HepG2 (cell line): ENCODE measurements around the gene TRAF3. TPM values are rescaled to one million over a fixed set of nuclear protein-coding genes. Genes with fewer than 3 reads are reported as not detected.
A peak's percentile ranks its signal among the peaks of the same experiment; 100 is the strongest.

Source experiments
- ATAC-seq: fragments of 200-7000 bp; cut with Tn5 transposase; 3 replicates; pipeline ENCODE4 v1.9.1; 2020; ENCODE audit warnings: mild to moderate bottlenecking, moderate library complexity
- BruUV-seq: library from RNA; stranded (reverse); fragments of 400-500 nt; replicated peaks from 2 replicates; lab custom pipeline; 2021; lab: Mats Ljungman, UMichigan
- CTCF ChIA-PET: fragments of 300-600 bp; formaldehyde crosslinking; extraction: SDS; loops from one replicate; lab custom pipeline; 2021; ENCODE audit warnings: low total read pairs, inconsistent platforms, low intra/inter-chr PET ratio; lab: Yijun Ruan, JAX
- POLR2A ChIA-PET: fragments of 350-600 bp; sonication (Branson Sonifier 250); formaldehyde crosslinking; loops from one replicate; lab custom pipeline; 2020; ENCODE audit warnings: antibody characterized with exemption, inconsistent platforms; lab: Yijun Ruan, JAX
- DNase-seq: peaks from one replicate; pipeline ENCODE4 v3.0.0-alpha.2; 2015; ENCODE audit warnings: low spot score
- FAIRE-seq: peaks from 3 replicates; lab custom pipeline; 2011; peaks lifted over from hg19 to GRCh38; lab: Jason Lieb, UNC
- H2AFZ ChIP-seq: one replicate; pipeline ENCODE4 v1.6.1; 2011; ENCODE audit warnings: low read length, inconsistent platforms
- H3K27ac ChIP-seq: fragments of 300-600 bp; 3 replicates; pipeline ENCODE4 v1.8.0; 2011; ENCODE audit warnings: mixed run types, mild to moderate bottlenecking, mixed read lengths, low read length, inconsistent platforms; ENCODE audit not compliant: insufficient read depth; ENCODE audit errors: extremely low read length
- H3K27me3 ChIP-seq, 2 experiments: fragments of 200-600 bp in 1 of 2; 2 replicates in 1 of 2; 3 replicates in 1 of 2; pipeline versions ENCODE4 v1.6.0 to v1.8.0; 2011; ENCODE audit warnings: low read length in 2 of 2, mild to moderate bottlenecking in 2 of 2, moderate library complexity in 2 of 2, inconsistent platforms in 1 of 2; ENCODE audit not compliant: insufficient read depth in 2 of 2, control insufficient read depth in 1 of 2
- H3K36me3 ChIP-seq, 2 experiments: fragments of 200-600 bp in 1 of 2; replicated peaks in 1 of 2; 2 replicates in 1 of 2; 3 replicates in 1 of 2; pipeline versions ENCODE4 v1.5.1 to v1.8.0; 2011; ENCODE audit warnings: low read length in 2 of 2, inconsistent platforms in 1 of 2; ENCODE audit not compliant: insufficient read depth in 2 of 2, control insufficient read depth in 1 of 2
- H3K4me1 ChIP-seq: 2 replicates; pipeline ENCODE4 v1.5.1; 2012; ENCODE audit warnings: low read length, inconsistent platforms; ENCODE audit not compliant: insufficient read depth
- H3K4me2 ChIP-seq: 2 replicates; pipeline ENCODE4 v1.6.0; 2011; ENCODE audit warnings: low read depth, low read length, inconsistent platforms
- H3K4me3 ChIP-seq, 3 experiments: fragments of 200-600 bp in 1 of 3; sonication (generic), shearing (Covaris generic) in 1 of 3; replicated peaks in 1 of 3; 2 replicates each; pipeline ENCODE4 v1.5.1; 2011 to 2016; ENCODE audit warnings: low read length in 3 of 3, inconsistent platforms in 2 of 3, low read depth in 2 of 3, mild to moderate bottlenecking in 2 of 3, control low read depth in 1 of 3, mixed read lengths in 1 of 3; ENCODE audit not compliant: insufficient read depth in 1 of 3
- H3K79me2 ChIP-seq: one replicate; pipeline ENCODE4 v1.6.1; 2011; ENCODE audit warnings: low read length, inconsistent platforms; ENCODE audit not compliant: insufficient read depth
- H3K9ac ChIP-seq: 2 replicates; pipeline ENCODE4 v1.6.0; 2011; ENCODE audit warnings: mild to moderate bottlenecking, low read depth, low read length, inconsistent platforms; ENCODE audit not compliant: insufficient read depth
- H3K9me3 ChIP-seq: 2 replicates; pipeline ENCODE4 v1.5.1; 2012; ENCODE audit warnings: mild to moderate bottlenecking, low read length
- H4K20me1 ChIP-seq: 2 replicates; pipeline ENCODE4 v1.6.0; 2011; ENCODE audit warnings: inconsistent platforms, mild to moderate bottlenecking, low read length, moderate library complexity; ENCODE audit not compliant: insufficient read depth
- AGO2 ChIP-seq: fragments of 200-400 bp; formaldehyde crosslinking; optimal IDR thresholded peaks from 2 replicates; pipeline ENCODE3; 2017; ENCODE audit warnings: mild to moderate bottlenecking, low read depth, low read length, moderate library complexity
- DRAP1 ChIP-seq: IDR thresholded peaks from 2 replicates; pipeline ENCODE4 v1.6.1; 2016; ENCODE audit warnings: missing genetic modification reagents, missing compliant biosample characterization
- ERF ChIP-seq: IDR thresholded peaks from 2 replicates; pipeline ENCODE4 v1.6.1; 2018; ENCODE audit warnings: missing biosample characterization, missing genetic modification reagents
- FOXJ3 ChIP-seq: sonication (generic); formaldehyde crosslinking; IDR thresholded peaks from 2 replicates; pipeline ENCODE4 v1.4.0; 2020; ENCODE audit warnings: missing genetic modification reagents, mild to moderate bottlenecking, borderline replicate concordance
- MAFK ChIP-seq, 2 experiments: IDR thresholded peaks in 1 of 2; conservative IDR thresholded peaks in 1 of 2; 2 replicates each; pipeline ENCODE4 v1.6.1; 2011; ENCODE audit warnings: improper control_type of control experiment in 2 of 2, low read length in 2 of 2
- MYC ChIP-seq: sonication (generic); formaldehyde crosslinking; IDR thresholded peaks from 2 replicates; pipeline ENCODE4 v1.9.0; 2021; ENCODE audit warnings: missing genetic modification reagents, borderline replicate concordance
- NFRKB ChIP-seq: fragments of 450-650 bp; IDR thresholded peaks from 2 replicates; pipeline ENCODE4 v1.6.1; 2017
- POLR2AphosphoS5 ChIP-seq: IDR thresholded peaks from 2 replicates; pipeline ENCODE4 v1.6.1; 2012; ENCODE audit warnings: low read depth, low read length
- RBFOX2 ChIP-seq: fragments of 200-400 bp; formaldehyde crosslinking; IDR thresholded peaks from 2 replicates; pipeline ENCODE4 v1.6.1; 2017; ENCODE audit warnings: low read depth, mild to moderate bottlenecking, low read length
- RBM22 ChIP-seq: fragments of 200-400 bp; formaldehyde crosslinking; optimal IDR thresholded peaks from 2 replicates; pipeline ENCODE3; 2017; ENCODE audit warnings: mild to moderate bottlenecking, low read length, moderate library complexity
- TAF15 ChIP-seq: fragments of 200-400 bp; formaldehyde crosslinking; IDR thresholded peaks from one replicate; pipeline ENCODE4 v1.6.1; 2018; ENCODE audit warnings: mild to moderate bottlenecking, low read depth, low read length; ENCODE audit not compliant: poor library complexity, severe bottlenecking
- TFAP4 ChIP-seq: sonication (generic); IDR thresholded peaks from 2 replicates; pipeline ENCODE4 v1.6.1; 2016; ENCODE audit warnings: low read depth, borderline replicate concordance
- XRCC5 ChIP-seq: fragments of 200-400 bp; formaldehyde crosslinking; optimal IDR thresholded peaks from 2 replicates; pipeline ENCODE3; 2017; ENCODE audit warnings: mild to moderate bottlenecking, low read length
- ZBTB33 ChIP-seq: sonication (generic); formaldehyde crosslinking; IDR thresholded peaks from 2 replicates; pipeline ENCODE4 v1.4.0; 2020; ENCODE audit warnings: missing genetic modification reagents
- ZBTB42 ChIP-seq: sonication (generic); formaldehyde crosslinking; IDR thresholded peaks from 2 replicates; pipeline ENCODE4 v1.5.0; 2020; ENCODE audit warnings: mild to moderate bottlenecking, missing genetic modification reagents
- ZFP36L1 ChIP-seq: sonication (generic); formaldehyde crosslinking; IDR thresholded peaks from 2 replicates; pipeline ENCODE4 v1.8.0; 2022; ENCODE audit warnings: mild to moderate bottlenecking, missing genetic modification reagents, moderate library complexity
- ZKSCAN8 ChIP-seq: IDR thresholded peaks from 2 replicates; pipeline ENCODE4 v1.6.1; 2016; ENCODE audit warnings: borderline replicate concordance, missing genetic modification reagents, missing compliant biosample characterization
- ZNF343 ChIP-seq: sonication (generic); formaldehyde crosslinking; IDR thresholded peaks from 2 replicates; pipeline ENCODE4 v1.4.0; 2020; ENCODE audit warnings: mild to moderate bottlenecking, missing genetic modification reagents
- ZNF589 ChIP-seq: sonication (generic); formaldehyde crosslinking; conservative IDR thresholded peaks from 2 replicates; pipeline ENCODE4 v1.8.0; 2022; ENCODE audit warnings: mild to moderate bottlenecking, moderate library complexity, missing genetic modification reagents
- ZNF710 ChIP-seq: sonication (generic); formaldehyde crosslinking; IDR thresholded peaks from 2 replicates; pipeline ENCODE4 v1.5.0; 2020; ENCODE audit warnings: mild to moderate bottlenecking, missing genetic modification reagents, borderline replicate concordance
- WGBS: methylation state at CpG from one replicate; pipeline ENCODE4 v1.1.6; 2017; ENCODE audit warnings: low lambda C conversion rate; 5-methylcytosine and 5-hydroxymethylcytosine counted together
- in situ Hi-C: cut with HindIII; loops from 2 replicates; pipeline ENCODE4 v1.10.0; 2017; ENCODE audit warnings: low pct_unique_long_range_greater_than_20kb; ENCODE audit not compliant: extremely low pct_ligation_motif_present
- intact Hi-C: fragments of 100-400 bp; cut with micrococcal nuclease; formaldehyde crosslinking; loops from one replicate; pipeline ENCODE4 v1.10.0; 2022; ENCODE audit not compliant: unreplicated experiment
- polyA plus RNA-seq, 8 experiments: library from polyadenylated mRNA; depleted of rRNA in 3 of 8; stranded (reverse) in 7 of 8; unstranded in 1 of 8; fragments of >200 nt; fragmentation: Illumina TruSeq in 4 of 8; extraction: Trizol in 4 of 8; gene quantifications; 2 replicates each; pipeline versions ENCODE4 v1.2.1 to v1.2.3, GENCODE V29; 2011 to 2016; ENCODE audit warnings: low read depth in 4 of 8, missing spikeins in 1 of 8, mixed read lengths in 1 of 8; ENCODE audit not compliant: insufficient read depth in 1 of 8
- total RNA-seq, 5 experiments: library from RNA; depleted of rRNA; stranded (reverse); fragments of >200 nt; fragmentation: Illumina TruSeq; extraction: Trizol; gene quantifications; 2 replicates each; pipeline ENCODE4 v1.2.3, GENCODE V29; 2016; ENCODE audit warnings: low read depth in 1 of 5

Gene TRAF3
- total and polyA plus RNA-seq, 2 of the 13 experiments (the other 11 are each of a cell fraction or from before 2014, with no cell fraction given) = 6.9 to 12.2 TPM

- no peaks in the 10 kb centered on the region for H3K79me2 ChIP-seq
- FAIRE-seq (no peak), ATAC-seq (0 out of 3 replicates have a peak, but pooled peaks have one; percentile 3), DNase-seq (no peak)
- ChIA-PET CTCF (no interaction called here), POLR2A (no interaction called here)
- BruUV-seq = no TSS peak
- H3K4me3 ChIP-seq = no peak overlapping the region
- no peaks in the 10 kb centered on the region for H3K9me3 ChIP-seq
- no peaks in the 10 kb centered on the region for H3K27me3 ChIP-seq
- no peak overlapping the region for H3K9ac ChIP-seq
- H3K4me2 ChIP-seq = no peak overlapping the region
- peaks cover 9% of the 10 kb centered on the region; the same call in 1 of the 2 replicates for H3K4me1 ChIP-seq
- H2AFZ ChIP-seq = no peak overlapping the region
- peaks cover 0 to 3% of the 10 kb centered on the region in 2 experiments; a peak in 2 of 5 replicates for H3K36me3 ChIP-seq
- in situ Hi-C loops = no loop called here
- no peaks in the 10 kb centered on the region for H4K20me1 ChIP-seq
- intact Hi-C loops = no loop called here
- WGBS = 94% methylated on average over 16 of the region's 26 CpGs
- H3K27ac ChIP-seq = no peak overlapping the region
- 0 out of 2 replicates have a peak, but pooled peaks have one; percentile 17 for TF ChIP-seq RBFOX2
- peak; percentile 60 for TF ChIP-seq AGO2
- no peak for TF ChIP-seq ZFP36L1
- no peak for TF ChIP-seq XRCC5
- TF ChIP-seq ZNF343 = no peak
- no peak for TF ChIP-seq NFRKB
- no peak for TF ChIP-seq ZNF710 (CRISPR knock-in tag)
- TF ChIP-seq TAF15 = no peak
- no peak for TF ChIP-seq TFAP4
- no peak for TF ChIP-seq MYC
- no peak for TF ChIP-seq ZBTB42
- no peak for TF ChIP-seq ERF (CRISPR knock-in tag)
- TF ChIP-seq FOXJ3 (CRISPR knock-in tag) = no peak
- no peak for TF ChIP-seq ZKSCAN8 (CRISPR knock-in tag)
- no peak for TF ChIP-seq DRAP1
- TF ChIP-seq RBM22 = peak; percentile 10
- TF ChIP-seq ZNF589 = no peak
- TF ChIP-seq ZBTB33 (CRISPR knock-in tag) = no peak
- TF ChIP-seq POLR2AphosphoS5 = 0 out of 2 replicates have a peak, but pooled peaks have one; percentile 20
- no peak for TF ChIP-seq MAFK (conservative IDR thresholded peaks at IDR 0.05 in 1 of 2, IDR thresholded peaks at IDR 0.05 in 1 of 2; ENCODE audit: low read length in 2 of 2)
These were observed 155.4 kb downstream of the TRAF3 start for GRCh38 chr14:102932484-102933248.
